Transverse colon (tissue), 4 donors: ENCODE measurements around the gene LRRC63.

Experiments
- CTCF ChIP-seq, 5 experiments: fragments of 200-600 bp in 3 of 5; fragments of 450-650 bp in 2 of 5; sonication (generic) in 3 of 5; IDR thresholded peaks; 1 replicate in 2 of 5; 2 replicates in 3 of 5; pipeline ENCODE4 v1.5.1; 2016 to 2017; ENCODE audit warnings: antibody characterized with exemption in 5 of 5, inconsistent platforms in 3 of 5, mild to moderate bottlenecking in 2 of 5, moderate library complexity in 1 of 5
- EP300 ChIP-seq: sonication (generic); formaldehyde crosslinking; IDR thresholded peaks from one replicate; pipeline ENCODE4 v1.6.1; 2017; ENCODE audit warnings: antibody characterized with exemption, low read depth
- POLR2A ChIP-seq: fragments of 450-650 bp; IDR thresholded peaks from one replicate; pipeline ENCODE4 v1.6.1; 2016; ENCODE audit warnings: antibody characterized with exemption, mild to moderate bottlenecking, moderate library complexity
- POLR2AphosphoS5 ChIP-seq, 3 donors: sonication (generic); formaldehyde crosslinking; IDR thresholded peaks; one replicate each; pipeline ENCODE4 v1.6.1; 2016; ENCODE audit warnings: antibody characterized with exemption in 3 of 3

GRCh38 chr13:46171739-46172138, 40.0 kb upstream of the LRRC63 start:
- TF ChIP-seq POLR2A (no peak), CTCF (IDR thresholded peaks at IDR 0.05) (no peak), POLR2AphosphoS5 (IDR thresholded peaks at IDR 0.05) (no peak), EP300 (no peak)
